K562 (cell line): ENCODE measurements around the gene MTG2. TPM values are rescaled to one million over a fixed set of nuclear protein-coding genes. Genes with fewer than 3 reads are reported as not detected.

Experiments used
- ATAC-seq: fragments of 200-7000 bp; cut with Tn5 transposase; 3 replicates; pipeline ENCODE4 v1.9.1; 2020; ENCODE audit warnings: moderate library complexity
- BruUV-seq: library from RNA; stranded (reverse); fragments of 400-500 nt; replicated peaks from 2 replicates; lab custom pipeline; 2021; lab: Mats Ljungman, UMichigan
- CTCF ChIA-PET: fragments of 300-600 bp; formaldehyde crosslinking; extraction: SDS; loops from one replicate; lab custom pipeline; 2021; ENCODE audit warnings: low intra/inter-chr PET ratio; lab: Yijun Ruan, JAX
- POLR2A ChIA-PET: fragments of 300-600, 350-650 bp; sonication (Branson Sonifier 250); formaldehyde crosslinking; extraction: SDS; loops from one replicate; lab custom pipeline; 2021; ENCODE audit warnings: antibody characterized with exemption, inconsistent platforms; lab: Yijun Ruan, JAX
- DNase-seq, 4 experiments: peaks; one replicate each; pipeline versions ENCODE4 v3.0.0 to v3.0.0-alpha.2; 2011 to 2018; ENCODE audit warnings: low spot score in 3 of 4, mixed read lengths in 3 of 4; ENCODE audit errors: extremely low read depth in 1 of 4
- FAIRE-seq: peaks from 2 replicates; lab custom pipeline; 2011; peaks lifted over from hg19 to GRCh38; lab: Jason Lieb, UNC
- H2AFZ ChIP-seq: 2 replicates; pipeline ENCODE4 v1.6.0; 2011; ENCODE audit warnings: low read depth, low read length, control low read depth, inconsistent platforms
- H3K27ac ChIP-seq: fragments of 200-600 bp; 3 replicates; pipeline ENCODE4 v1.8.0; 2011; ENCODE audit warnings: low read depth, mild to moderate bottlenecking, control low read depth, inconsistent platforms, low read length, moderate library complexity, mixed read lengths; ENCODE audit errors: extremely low read depth
- H3K27me3 ChIP-seq, 2 experiments: fragments of 300-600 bp in 1 of 2; 2 replicates in 1 of 2; 3 replicates in 1 of 2; pipeline versions ENCODE4 v1.6.0 to v1.8.0; 2011; ENCODE audit warnings: inconsistent platforms in 2 of 2, low read length in 2 of 2, mild to moderate bottlenecking in 1 of 2, mixed read lengths in 1 of 2, moderate library complexity in 1 of 2; ENCODE audit not compliant: control insufficient read depth in 2 of 2, insufficient read depth in 2 of 2
- H3K36me3 ChIP-seq: fragments of 300-600 bp; 3 replicates; pipeline ENCODE4 v1.8.0; 2011; ENCODE audit warnings: mild to moderate bottlenecking, low read length, inconsistent platforms; ENCODE audit not compliant: control insufficient read depth, insufficient read depth
- H3K4me1 ChIP-seq, 2 experiments: fragments of 200-600 bp in 1 of 2; replicated peaks in 1 of 2; 2 replicates in 1 of 2; 3 replicates in 1 of 2; pipeline versions ENCODE4 v1.5.1 to v1.8.0; 2011; ENCODE audit warnings: inconsistent platforms in 2 of 2, low read length in 2 of 2, mild to moderate bottlenecking in 1 of 2, mixed read lengths in 1 of 2, moderate library complexity in 1 of 2; ENCODE audit not compliant: control insufficient read depth in 2 of 2, insufficient read depth in 2 of 2
- H3K4me2 ChIP-seq: 2 replicates; pipeline ENCODE4 v1.6.1; 2011; ENCODE audit warnings: low read length, control low read depth, inconsistent platforms, mixed read lengths; ENCODE audit not compliant: insufficient read depth
- H3K4me3 ChIP-seq: fragments of 200-600 bp; sonication (generic), shearing (Covaris generic); 2 replicates; pipeline ENCODE4 v1.5.1; 2016; ENCODE audit warnings: control low read depth, inconsistent platforms
- H3K79me2 ChIP-seq: fragments of 200-600 bp; 3 replicates; pipeline ENCODE4 v1.8.0; 2011; ENCODE audit warnings: low read length, inconsistent platforms; ENCODE audit not compliant: control insufficient read depth, insufficient read depth
- H3K9ac ChIP-seq, 2 experiments: 2 replicates each; pipeline versions ENCODE4 v1.6.0 to v1.6.1; 2011; ENCODE audit warnings: low read depth in 2 of 2, low read length in 2 of 2, control low read depth in 1 of 2, inconsistent platforms in 1 of 2, mild to moderate bottlenecking in 1 of 2, mixed read lengths in 1 of 2; ENCODE audit not compliant: insufficient read depth in 1 of 2
- H3K9me1 ChIP-seq: one replicate; pipeline ENCODE4 v1.6.0; 2011; ENCODE audit warnings: inconsistent platforms, mild to moderate bottlenecking, low read length, moderate library complexity; ENCODE audit not compliant: control insufficient read depth, insufficient read depth
- H3K9me3 ChIP-seq: replicated peaks from 2 replicates; pipeline ENCODE4 v1.5.1; 2011; ENCODE audit warnings: low read depth, low read length, inconsistent platforms; ENCODE audit not compliant: control insufficient read depth, insufficient read depth
- H4K20me1 ChIP-seq: replicated peaks from 2 replicates; pipeline ENCODE4 v1.6.1; 2011; ENCODE audit warnings: low read length, inconsistent platforms, mixed read lengths; ENCODE audit not compliant: control insufficient read depth, insufficient read depth
- CEBPB ChIP-seq: fragments of 450-650 bp; IDR thresholded peaks from 2 replicates; pipeline ENCODE4 v1.6.1; 2016; ENCODE audit warnings: missing genetic modification characterization, missing compliant biosample characterization
- CREBBP ChIP-seq: IDR thresholded peaks from one replicate; pipeline ENCODE4 v1.6.1; 2012; ENCODE audit warnings: low read depth, mild to moderate bottlenecking, control low read depth, inconsistent platforms, low read length
- FOXA3 ChIP-seq, 2 experiments: fragments of 450-650 bp in 1 of 2; sonication (generic) in 1 of 2; formaldehyde crosslinking; IDR thresholded peaks in 1 of 2; conservative IDR thresholded peaks in 1 of 2; 2 replicates each; pipeline versions ENCODE4 v1.4.0 to v1.8.0; 2020 to 2022; ENCODE audit warnings: mild to moderate bottlenecking in 2 of 2, missing genetic modification reagents in 1 of 2
- FOXJ2 ChIP-seq: fragments of 200-800 bp; sonication (Bioruptor generic); IDR thresholded peaks from 2 replicates; pipeline ENCODE4 v1.6.1; 2016; ENCODE audit warnings: missing genetic modification characterization, missing compliant biosample characterization
- GABPA ChIP-seq: fragments of 200-800 bp; sonication (Bioruptor generic); conservative IDR thresholded peaks from 2 replicates; pipeline ENCODE4 v1.6.1; 2016; ENCODE audit warnings: low read depth, missing genetic modification characterization, missing compliant biosample characterization
- KHSRP ChIP-seq: fragments of 450-650 bp; IDR thresholded peaks from 2 replicates; pipeline ENCODE4 v1.6.1; 2017
- L3MBTL2 ChIP-seq: fragments of 450-650 bp; IDR thresholded peaks from 2 replicates; pipeline ENCODE4 v1.6.1; 2016; ENCODE audit warnings: mild to moderate bottlenecking, moderate library complexity
- LCOR ChIP-seq: sonication (generic); formaldehyde crosslinking; IDR thresholded peaks from 2 replicates; pipeline ENCODE4 v1.8.0; 2022; ENCODE audit warnings: mild to moderate bottlenecking, missing genetic modification reagents
- MAFF ChIP-seq: IDR thresholded peaks from 2 replicates; pipeline ENCODE4 v1.6.1; 2012; ENCODE audit warnings: low read length, improper control_type of control experiment
- POLR3A ChIP-seq: IDR thresholded peaks from 2 replicates; pipeline ENCODE4 v1.6.1; 2011; ENCODE audit warnings: borderline replicate concordance, mild to moderate bottlenecking, moderate library complexity; ENCODE audit not compliant: insufficient read length, insufficient read depth; ENCODE audit errors: extremely low read depth
- RBM34 ChIP-seq: fragments of 200-400 bp; formaldehyde crosslinking; IDR thresholded peaks from 2 replicates; pipeline ENCODE4 v1.6.1; 2018; ENCODE audit warnings: low read length, borderline replicate concordance; ENCODE audit not compliant: insufficient read depth
- SRSF7 ChIP-seq: fragments of 200-400 bp; formaldehyde crosslinking; optimal IDR thresholded peaks from 2 replicates; pipeline ENCODE3; 2017; ENCODE audit warnings: mild to moderate bottlenecking, low read depth, low read length
- TAF9B ChIP-seq: fragments of 450-650 bp; IDR thresholded peaks from 2 replicates; pipeline ENCODE4 v1.6.1; 2018; ENCODE audit warnings: mild to moderate bottlenecking; ENCODE audit not compliant: partially characterized antibody
- ZNF3 ChIP-seq: fragments of 250-450 bp; sonication (Bioruptor Pico); IDR thresholded peaks from 2 replicates; pipeline ENCODE4 v1.5.0; 2021; ENCODE audit warnings: mild to moderate bottlenecking, moderate library complexity
- ZNF589 ChIP-seq: fragments of 200-800 bp; sonication (Bioruptor generic); IDR thresholded peaks from 2 replicates; pipeline ENCODE4 v1.6.1; 2016; ENCODE audit warnings: low read depth, missing genetic modification characterization, missing compliant biosample characterization
- ZNF717 ChIP-seq: fragments of 250-450 bp; sonication (Bioruptor Pico); IDR thresholded peaks from 2 replicates; pipeline ENCODE4 v1.5.0; 2021
- ZZZ3 ChIP-seq: fragments of 450-650 bp; IDR thresholded peaks from 2 replicates; pipeline ENCODE4 v1.6.1; 2016; ENCODE audit warnings: antibody characterized with exemption, mild to moderate bottlenecking, moderate library complexity
- WGBS: fragments of 100-300 bp; shearing (Covaris generic); methylation state at CpG from one replicate; pipeline ENCODE4 v1.1.6; 2016; ENCODE audit warnings: low coverage, mixed read lengths; ENCODE audit not compliant: insufficient coverage; ENCODE audit errors: missing lambda C conversion rate; 5-methylcytosine and 5-hydroxymethylcytosine counted together
- in situ Hi-C: fragments of 300-500 bp; cut with MboI; formaldehyde crosslinking; loops from 4 replicates; pipeline ENCODE4 v1.15.0; 2018; ENCODE audit warnings: inconsistent platforms, mixed read lengths
- intact Hi-C: fragments of 100-400 bp; cut with micrococcal nuclease; formaldehyde crosslinking; loops from 2 replicates; pipeline ENCODE4 v1.14.2; 2022
- polyA plus RNA-seq, 8 experiments: library from polyadenylated mRNA; depleted of rRNA in 4 of 8; stranded (reverse) in 5 of 8; unstranded in 3 of 8; fragments of >200 nt; fragmentation: Nextera tagmentation in 2 of 8; fragmentation: Illumina TruSeq in 1 of 8; extraction: Ambion mirVana in 2 of 8; extraction: Trizol in 1 of 8; gene quantifications; 2 replicates each; pipeline versions ENCODE4 v1.2.1 to v1.2.3, GENCODE V29; 2011 to 2014; ENCODE audit warnings: inconsistent platforms in 1 of 8, missing spikeins in 1 of 8
- total RNA-seq, 7 experiments: library from RNA; depleted of rRNA in 6 of 7; stranded (reverse); fragments of >200 nt in 6 of 7; fragmentation: Illumina TruSeq in 2 of 7; extraction: Trizol in 2 of 7; gene quantifications; 2 replicates each; pipeline versions ENCODE4 v1.2.1 to v1.2.3, GENCODE V29; 2011 to 2021; ENCODE audit warnings: low replicate concordance in 1 of 7
- TF ChIP-seq, protein P1 (sequence below), 3 experiments: fragments of 200-800 bp in 1 of 3; fragments of 250-450 bp in 1 of 3; fragments of 450-650 bp in 1 of 3; sonication (Bioruptor Pico) in 1 of 3; sonication (Bioruptor generic) in 1 of 3; formaldehyde crosslinking in 1 of 3; IDR thresholded peaks; 2 replicates each; pipeline versions ENCODE4 v1.6.1 to v1.8.0; 2016 to 2022; ENCODE audit warnings: mild to moderate bottlenecking in 2 of 3, missing genetic modification characterization in 2 of 3, missing compliant biosample characterization in 1 of 3, moderate library complexity in 1 of 3

Gene MTG2
- total and polyA plus RNA-seq, 9 of the 15 experiments (the other 6 are each of a cell fraction or from before 2014, with no cell fraction given): 8.7 to 67.5 (median 44.5) TPM

DNA sequence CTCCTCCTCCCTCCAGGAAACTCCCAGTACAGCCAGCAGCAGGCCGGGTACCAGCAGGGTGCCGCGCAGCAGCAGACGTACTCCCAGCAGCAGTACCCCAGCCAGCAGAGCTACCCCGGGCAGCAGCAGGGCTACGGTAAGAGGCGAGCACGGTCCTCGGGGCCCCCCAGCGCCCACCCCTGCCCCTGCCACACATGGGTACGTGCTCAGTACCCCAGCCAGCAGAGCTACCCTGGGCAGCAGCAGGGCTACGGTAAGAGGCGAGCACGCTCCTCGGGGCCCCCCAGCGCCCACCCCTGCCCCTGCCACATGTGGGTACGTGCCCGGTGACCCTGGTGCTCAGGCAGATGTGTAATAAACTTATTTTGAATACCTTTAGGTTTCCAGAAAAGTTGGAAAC lies 10.2 kb upstream of the MTG2 start:
- WGBS: 94% methylated on average over 6 of the region's 18 CpGs
- Histone ChIP-seq H3K9me1 (peaks cover 3% of the 10 kb centered on the region), H3K9me3 (no peaks in the 10 kb centered on the region), H4K20me1 (0 out of 2 replicates have a peak, but pooled peaks cover 4% of the 10 kb centered on the region), H3K4me1 (no peaks in the 10 kb centered on the region), H2AFZ (no peak overlapping the region), H3K4me3 (no peak overlapping the region), H3K27ac (no peak overlapping the region), H3K4me2 (no peak overlapping the region), H3K79me2 (no peaks in the 10 kb centered on the region), H3K9ac (no peak overlapping the region), H3K36me3 (peaks cover 65% of the 10 kb centered on the region; the same call in 2 of the 3 replicates), H3K27me3 (no peaks in the 10 kb centered on the region)
- intact Hi-C loops (no loop called here), in situ Hi-C loops (no loop called here)
- DNase-seq (no peak), ATAC-seq (no peak), FAIRE-seq (no peak)
- TF ChIP-seq POLR3A: no peak
- TF ChIP-seq MAFF: no peak
- TF ChIP-seq ZNF717 (CRISPR knock-in tag): no peak
- no peak for TF ChIP-seq KHSRP
- TF ChIP-seq, protein P1, sequence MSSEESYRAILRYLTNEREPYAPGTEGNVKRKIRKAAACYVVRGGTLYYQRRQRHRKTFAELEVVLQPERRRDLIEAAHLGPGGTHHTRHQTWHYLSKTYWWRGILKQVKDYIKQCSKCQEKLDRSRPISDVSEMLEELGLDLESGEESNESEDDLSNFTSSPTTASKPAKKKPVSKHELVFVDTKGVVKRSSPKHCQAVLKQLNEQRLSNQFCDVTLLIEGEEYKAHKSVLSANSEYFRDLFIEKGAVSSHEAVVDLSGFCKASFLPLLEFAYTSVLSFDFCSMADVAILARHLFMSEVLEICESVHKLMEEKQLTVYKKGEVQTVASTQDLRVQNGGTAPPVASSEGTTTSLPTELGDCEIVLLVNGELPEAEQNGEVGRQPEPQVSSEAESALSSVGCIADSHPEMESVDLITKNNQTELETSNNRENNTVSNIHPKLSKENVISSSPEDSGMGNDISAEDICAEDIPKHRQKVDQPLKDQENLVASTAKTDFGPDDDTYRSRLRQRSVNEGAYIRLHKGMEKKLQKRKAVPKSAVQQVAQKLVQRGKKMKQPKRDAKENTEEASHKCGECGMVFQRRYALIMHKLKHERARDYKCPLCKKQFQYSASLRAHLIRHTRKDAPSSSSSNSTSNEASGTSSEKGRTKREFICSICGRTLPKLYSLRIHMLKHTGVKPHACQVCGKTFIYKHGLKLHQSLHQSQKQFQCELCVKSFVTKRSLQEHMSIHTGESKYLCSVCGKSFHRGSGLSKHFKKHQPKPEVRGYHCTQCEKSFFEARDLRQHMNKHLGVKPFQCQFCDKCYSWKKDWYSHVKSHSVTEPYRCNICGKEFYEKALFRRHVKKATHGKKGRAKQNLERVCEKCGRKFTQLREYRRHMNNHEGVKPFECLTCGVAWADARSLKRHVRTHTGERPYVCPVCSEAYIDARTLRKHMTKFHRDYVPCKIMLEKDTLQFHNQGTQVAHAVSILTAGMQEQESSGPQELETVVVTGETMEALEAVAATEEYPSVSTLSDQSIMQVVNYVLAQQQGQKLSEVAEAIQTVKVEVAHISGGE (CRISPR knock-in tag; IDR thresholded peaks at IDR 0.05): no peak
- TF ChIP-seq SRSF7: no peak
- no peak for TF ChIP-seq FOXA3 (CRISPR knock-in tag; conservative IDR thresholded peaks at IDR 0.05 in 1 of 2, IDR thresholded peaks at IDR 0.05 in 1 of 2)
- no peak for TF ChIP-seq LCOR
- no peak for TF ChIP-seq CEBPB (tag)
- no peak for TF ChIP-seq ZZZ3
- no peak for TF ChIP-seq FOXJ2
- no peak for TF ChIP-seq RBM34
- TF ChIP-seq GABPA: no peak
- TF ChIP-seq ZNF589 (CRISPR knock-in tag): no peak
- TF ChIP-seq L3MBTL2: no peak
- TF ChIP-seq TAF9B: no peak
- no peak for TF ChIP-seq CREBBP
- TF ChIP-seq ZNF3 (CRISPR knock-in tag): no peak
- BruUV-seq: no TSS peak
- POLR2A ChIA-PET: no interaction called here
- CTCF ChIA-PET: no interaction called here
